HG02623 (cell line): ENCODE measurements around the gene TERT.
"Not testable (repeated sequence)": the region's sequence is repeated elsewhere in the genome, so short reads cannot be mapped to it uniquely, and the experiment has no call there.

Experiments
- ATAC-seq: cut with Tn5 transposase; IDR thresholded peaks from one replicate; pipeline ENCODE4 v1.9.1; 2021; ENCODE audit warnings: moderate library complexity; ENCODE audit not compliant: unreplicated experiment

The TERT gene

GRCh38 chr5:1331861-1332405 lies 37.1 kb upstream of the TERT start:
- no peak for ATAC-seq

- no peak for ATAC-seq
Measured at GRCh38 chr5:1330847-1331831, 36.3 kb upstream of the TERT start.

GRCh38 chr5:1330146-1330846 lies 35.4 kb upstream of the TERT start:
- no peak for ATAC-seq

DNA sequence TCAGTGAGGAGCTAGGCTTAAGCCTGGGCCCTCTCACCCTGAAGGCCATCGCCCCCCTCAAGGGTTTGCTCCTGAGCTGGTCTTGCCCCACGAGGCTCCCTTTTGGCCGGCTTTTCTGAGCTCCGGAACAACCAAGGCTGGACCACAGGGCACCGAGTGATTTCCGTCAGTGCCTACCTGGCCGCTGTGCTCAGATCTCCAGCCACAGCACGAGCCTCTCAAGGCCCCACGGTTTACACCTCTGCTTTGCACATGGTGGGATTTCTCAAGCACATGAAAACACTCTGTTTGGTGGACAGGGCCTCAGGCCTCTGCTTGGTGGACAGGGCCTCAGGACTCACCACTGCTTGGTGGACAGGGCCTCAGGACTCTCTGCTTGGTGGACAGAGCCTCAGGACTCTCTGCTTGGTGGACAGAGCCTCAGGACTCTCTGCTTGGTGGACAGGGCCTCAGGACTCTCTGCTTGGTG lies 34.3 kb upstream of the TERT start:
- no peak for ATAC-seq

DNA sequence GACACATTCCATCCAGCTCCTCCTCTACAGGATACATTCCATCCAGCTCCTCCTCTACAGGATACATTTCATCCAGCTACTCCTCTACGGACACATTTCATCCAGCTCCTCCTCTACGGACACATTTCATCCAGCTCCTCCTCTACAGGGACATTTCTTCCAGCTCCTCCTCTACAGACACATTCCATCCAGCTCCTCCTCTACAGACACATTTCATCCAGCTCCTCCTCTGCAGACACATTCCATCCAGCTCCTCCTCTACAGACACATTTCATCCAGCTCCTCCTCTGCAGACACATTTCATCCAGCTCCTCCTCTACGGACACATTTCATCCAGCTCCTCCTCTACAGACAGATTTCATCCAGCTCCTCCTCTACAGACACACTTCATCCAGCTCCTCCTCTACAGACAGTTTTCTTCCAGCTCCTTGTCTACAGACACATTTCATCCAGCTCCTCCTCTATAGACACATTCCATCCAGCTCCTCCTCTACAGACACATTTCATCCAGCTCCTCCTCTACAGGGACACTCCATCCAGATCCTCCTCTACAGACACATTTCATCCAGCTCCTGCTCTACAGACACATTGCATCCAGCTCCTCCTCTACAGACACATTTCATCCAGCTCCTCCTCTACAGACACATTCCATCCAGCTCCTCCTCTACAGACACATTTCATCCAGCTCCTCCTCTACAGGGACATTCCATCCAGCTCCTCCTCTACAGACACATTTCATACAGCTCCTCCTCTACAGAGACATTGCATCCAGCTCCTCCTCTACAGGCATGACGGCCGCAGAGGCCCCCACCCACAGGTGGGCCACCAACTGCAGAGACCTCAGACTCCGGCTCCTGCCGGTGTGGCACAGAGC lies 33.6 kb upstream of the TERT start:
- ATAC-seq: not testable (repeated sequence)

- not testable (repeated sequence) for ATAC-seq
Measured at GRCh38 chr5:1326901-1327756, 32.3 kb upstream of the TERT start.

DNA sequence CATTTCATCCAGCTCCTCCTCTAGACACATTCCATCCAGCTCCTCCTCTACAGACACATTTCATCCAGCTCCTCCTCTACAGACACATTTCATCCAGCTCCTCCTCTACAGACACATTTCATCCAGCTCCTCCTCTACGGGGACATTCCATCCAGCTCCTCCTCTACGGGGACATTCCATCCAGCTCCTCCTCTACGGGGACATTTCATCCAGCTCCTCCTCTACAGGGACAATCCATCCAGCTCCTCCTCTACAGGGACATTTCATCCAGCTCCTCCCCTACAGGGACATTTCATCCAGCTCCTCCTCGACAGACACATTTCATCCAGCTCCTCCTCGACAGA lies 31.6 kb upstream of the TERT start:
- ATAC-seq: not testable (repeated sequence)

DNA sequence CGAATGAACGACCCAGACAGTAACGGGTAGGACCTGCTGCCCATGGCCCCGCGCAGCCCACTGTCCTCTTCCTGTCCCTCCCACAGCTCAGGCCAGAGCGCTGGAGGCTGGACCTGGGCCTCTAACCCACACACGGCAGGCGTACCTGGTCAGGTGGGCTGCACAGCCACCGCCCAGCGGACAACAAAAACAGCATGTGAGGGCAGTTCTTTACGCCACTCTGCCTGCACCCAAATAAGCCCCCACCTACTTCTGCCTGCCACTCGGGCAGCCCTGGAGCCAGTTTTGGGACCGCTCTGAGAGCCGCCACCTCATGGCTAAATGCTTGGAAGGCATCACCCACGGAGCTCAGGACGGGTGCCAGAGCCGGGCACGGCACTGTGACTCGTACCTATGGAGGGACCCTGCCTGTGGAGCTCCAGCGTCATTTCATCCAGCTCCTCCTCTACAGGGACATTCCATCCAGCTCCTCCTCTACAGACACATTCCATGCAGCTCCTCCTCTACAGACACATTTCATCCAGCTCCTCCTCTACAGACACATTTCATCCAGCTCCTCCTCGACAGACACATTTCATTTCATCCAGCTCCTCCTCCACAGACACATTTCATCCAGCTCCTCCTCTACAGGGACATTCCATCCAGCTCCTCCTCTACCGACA lies 31.1 kb upstream of the TERT start:
- no peak for ATAC-seq

DNA sequence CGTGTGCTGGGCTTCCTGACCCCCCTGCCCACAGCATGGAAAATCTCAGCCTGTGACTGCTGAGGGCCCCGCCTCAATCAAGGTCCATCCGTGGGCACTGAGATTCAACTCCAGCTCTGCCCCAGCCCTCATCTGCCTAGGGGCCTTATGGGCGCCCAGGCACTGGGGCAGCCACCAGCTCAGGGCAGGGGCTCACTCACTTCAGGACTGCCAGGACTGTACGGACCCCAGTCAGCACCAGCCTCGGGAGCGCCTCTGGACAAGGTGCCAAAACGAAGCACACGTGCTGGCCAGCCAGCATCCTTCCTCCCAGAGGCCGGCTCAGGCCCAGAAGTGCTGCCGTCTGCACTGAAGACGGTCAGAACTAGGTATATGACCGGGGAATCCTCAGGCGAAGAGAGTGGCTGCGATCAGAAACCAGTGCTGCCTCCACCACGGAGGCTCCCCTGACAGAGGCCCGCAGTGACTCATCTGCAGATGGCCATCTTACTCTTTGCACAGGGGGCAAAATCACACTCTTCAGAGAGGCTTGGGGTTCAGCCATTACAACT lies 30.4 kb upstream of the TERT start:
- no peak for ATAC-seq

- ATAC-seq: no peak
Measured at GRCh38 chr5:1324719-1325190, 29.9 kb upstream of the TERT start.

- no peak for ATAC-seq
Measured at GRCh38 chr5:1324301-1324700, 29.4 kb upstream of the TERT start.

GRCh38 chr5:1323803-1324173 lies 28.9 kb upstream of the TERT start:
- no peak for ATAC-seq

DNA sequence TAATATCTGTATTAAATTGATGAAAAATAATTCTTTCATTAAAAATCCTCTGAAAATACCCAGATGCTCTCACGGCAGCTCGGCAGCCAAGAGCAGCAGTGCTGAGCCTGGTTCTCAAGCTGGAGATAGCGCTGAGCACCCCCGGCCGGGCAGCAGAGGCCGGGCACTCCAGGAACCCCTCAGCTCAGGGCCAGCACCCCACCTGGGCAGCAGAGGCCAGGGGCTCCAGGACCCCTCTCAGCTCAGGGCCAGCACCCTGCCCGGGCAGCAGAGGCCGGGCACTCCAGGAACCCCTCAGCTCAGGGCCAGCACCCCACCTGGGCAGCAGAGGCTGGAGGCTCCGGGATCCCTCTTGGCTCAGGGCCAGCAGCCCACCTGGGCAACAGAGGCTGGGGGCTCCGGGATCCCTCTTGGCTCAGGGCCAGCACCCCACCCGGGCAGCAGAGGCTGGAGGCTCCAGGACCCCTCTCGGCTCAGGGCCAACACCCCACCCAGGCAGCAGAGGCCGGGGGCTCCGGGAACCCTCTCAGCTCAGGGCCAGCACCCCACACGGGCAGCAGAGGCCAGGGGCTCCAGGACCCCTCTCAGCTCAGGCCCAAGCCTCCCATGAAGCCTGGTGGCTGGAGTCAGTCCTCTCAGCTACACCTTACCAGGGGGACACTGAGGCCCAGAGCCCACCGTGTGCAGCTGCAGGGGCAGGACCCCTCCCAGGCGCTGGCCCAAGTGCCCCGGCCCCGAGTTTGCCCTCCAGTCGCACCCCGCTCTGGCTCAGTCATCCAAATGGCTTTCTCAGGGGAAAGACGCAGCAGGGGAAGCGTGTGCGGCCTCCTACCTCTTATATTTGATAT lies 28.3 kb upstream of the TERT start:
- ATAC-seq: no peak

- no peak for ATAC-seq
Measured at GRCh38 chr5:1322036-1322900, 27.4 kb upstream of the TERT start.

DNA sequence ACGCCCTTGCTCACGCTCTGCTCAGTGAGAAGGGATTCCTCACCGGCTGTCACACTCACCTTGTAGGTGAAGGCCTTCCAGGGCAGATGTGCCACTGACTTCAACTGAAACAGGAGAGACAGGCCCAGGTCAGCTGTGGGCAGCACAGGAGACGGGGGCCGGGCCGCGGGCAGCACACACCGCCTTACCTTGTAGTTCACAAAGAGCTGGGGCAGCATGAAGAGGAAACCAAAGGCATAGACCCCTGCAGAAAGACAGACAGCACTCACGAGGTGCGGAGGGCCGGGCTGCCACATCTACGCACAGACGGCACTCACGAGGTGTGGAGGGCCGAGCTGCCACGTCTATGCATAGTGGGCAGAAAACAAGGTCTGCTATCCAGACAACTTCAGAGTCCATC lies 26.7 kb upstream of the TERT start:
- ATAC-seq: no peak

DNA sequence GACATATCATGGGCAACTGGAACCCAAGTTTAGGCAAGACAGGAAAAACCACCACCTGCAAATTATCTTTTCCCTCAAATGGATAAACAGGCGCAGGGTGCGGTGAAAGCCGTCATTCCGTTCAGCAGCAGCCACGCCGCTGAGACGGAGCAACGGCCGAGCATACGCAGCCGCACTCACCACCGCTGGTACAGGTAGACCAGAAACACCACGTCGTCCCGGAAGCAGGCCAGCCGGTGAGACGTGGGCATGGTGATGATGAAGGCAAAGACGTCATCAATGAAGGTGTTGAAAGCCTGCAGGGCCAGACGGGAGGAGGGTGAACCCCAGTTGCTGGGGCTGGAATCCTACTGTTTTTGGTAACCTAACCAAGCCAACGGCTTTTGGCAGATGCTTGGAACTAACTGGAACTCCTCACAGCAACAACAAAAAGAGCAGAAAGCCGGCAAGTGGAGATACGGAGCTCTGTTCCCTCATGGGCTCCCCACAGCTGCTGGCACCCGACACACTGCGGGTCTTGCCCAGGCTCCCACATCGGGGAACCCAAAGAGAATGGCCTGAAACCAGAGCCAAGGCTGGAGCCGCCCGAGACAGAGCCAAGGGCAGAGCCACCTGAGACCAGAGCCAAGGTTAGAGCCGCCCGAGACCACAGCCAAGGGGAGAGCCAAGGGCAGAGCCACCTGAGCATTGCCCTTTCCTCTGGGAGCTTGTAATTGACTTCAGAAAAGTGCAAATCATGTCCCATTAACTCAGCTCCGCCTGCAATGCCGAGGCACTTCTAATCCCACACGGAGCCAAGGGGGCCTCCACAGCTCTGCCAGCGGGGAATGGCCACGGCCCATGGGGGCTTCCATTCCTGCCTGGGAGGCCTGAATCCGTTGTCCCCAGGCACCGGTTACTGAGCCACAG lies 25.8 kb upstream of the TERT start:
- ATAC-seq: no peak
